ENCODE results near the gene GTF3C1.

The GTF3C1 gene

DNA sequence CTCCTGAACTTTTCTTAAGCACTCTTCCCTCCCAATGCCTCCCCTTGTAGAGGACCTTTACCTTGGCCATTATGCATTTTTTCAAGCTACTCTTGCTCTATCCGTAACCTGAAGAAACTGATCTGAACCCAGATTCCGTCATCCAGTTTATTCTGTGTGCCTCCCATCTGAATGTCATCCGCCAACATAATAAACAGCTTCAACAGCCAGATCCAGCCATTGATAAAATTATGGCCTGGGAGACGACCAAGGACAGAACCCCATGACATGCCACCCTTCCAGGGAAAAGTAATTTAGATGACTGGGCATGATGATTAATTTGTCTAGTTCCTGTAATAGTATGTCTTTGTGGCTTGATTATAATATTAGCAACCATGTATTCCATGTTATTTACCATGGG is 42.1 kb upstream of the GTF3C1 start:
- TF ChIP-seq EZH2 (optimal IDR thresholded peaks at IDR 0.05; ENCODE audit: low read depth, low read length) (no peak), CTCF (IDR thresholded peaks at IDR 0.05; ENCODE audit: low read length) (no peak), EZH2phosphoT487 (IDR thresholded peaks at IDR 0.05; ENCODE audit: low read length) (no peak)
- no peak overlapping the region for H2AFZ ChIP-seq (ENCODE audit: low read length)
- no peaks in the 10 kb centered on the region for H3K4me1 ChIP-seq (ENCODE audit: low read length)
- H3F3A ChIP-seq (ENCODE audit: insufficient read depth, low read length): no peaks in the 10 kb centered on the region
- no peaks in the 10 kb centered on the region for H3K36me3 ChIP-seq (replicated peaks; ENCODE audit: insufficient read depth, low read length)
- no peak overlapping the region for H3K9ac ChIP-seq (ENCODE audit: low read length)
- no peaks in the 10 kb centered on the region for H3K9me3 ChIP-seq (replicated peaks; ENCODE audit: insufficient read depth, low read length)
- no peak for DNase-seq
- no peak overlapping the region for H3K27ac ChIP-seq (ENCODE audit: low read length)
- no peak overlapping the region for H3K4me3 ChIP-seq (ENCODE audit: low read length)
- no peaks in the 10 kb centered on the region for H3K9me2 ChIP-seq (replicated peaks; ENCODE audit: insufficient read depth, low read length)
- no peaks in the 10 kb centered on the region for H4K20me1 ChIP-seq (ENCODE audit: insufficient read depth, low read length)
- no peaks in the 10 kb centered on the region for H3K79me2 ChIP-seq (ENCODE audit: low read length)
- no peak overlapping the region for H3K4me2 ChIP-seq (ENCODE audit: low read depth, low read length)
- no peaks in the 10 kb centered on the region for H3K27me3 ChIP-seq (replicated peaks; ENCODE audit: insufficient read depth, low read length)

GRCh38 chr16:27588057-27588456 is 38.3 kb upstream of the GTF3C1 start:
- H3K27me3 ChIP-seq (replicated peaks; ENCODE audit: insufficient read depth, low read length): no peaks in the 10 kb centered on the region
- no peaks in the 10 kb centered on the region for H3K79me2 ChIP-seq (ENCODE audit: low read length)
- DNase-seq: no peak
- H4K20me1 ChIP-seq (ENCODE audit: insufficient read depth, low read length): no peaks in the 10 kb centered on the region
- H3K9me2 ChIP-seq (replicated peaks; ENCODE audit: insufficient read depth, low read length): no peaks in the 10 kb centered on the region
- no peaks in the 10 kb centered on the region for H3K36me3 ChIP-seq (replicated peaks; ENCODE audit: insufficient read depth, low read length)
- no peak overlapping the region for H2AFZ ChIP-seq (ENCODE audit: low read length)
- no peaks in the 10 kb centered on the region for H3K4me1 ChIP-seq (ENCODE audit: low read length)
- H3K9me3 ChIP-seq (replicated peaks; ENCODE audit: insufficient read depth, low read length): no peaks in the 10 kb centered on the region
- no peak overlapping the region for H3K27ac ChIP-seq (ENCODE audit: low read length)
- H3K4me3 ChIP-seq (ENCODE audit: low read length): no peak overlapping the region
- H3K4me2 ChIP-seq (ENCODE audit: low read depth, low read length): no peak overlapping the region
- no peaks in the 10 kb centered on the region for H3F3A ChIP-seq (ENCODE audit: insufficient read depth, low read length)
- no peak overlapping the region for H3K9ac ChIP-seq (ENCODE audit: low read length)
- TF ChIP-seq CTCF (IDR thresholded peaks at IDR 0.05; ENCODE audit: low read length) (no peak), EZH2 (optimal IDR thresholded peaks at IDR 0.05; ENCODE audit: low read depth, low read length) (no peak), EZH2phosphoT487 (IDR thresholded peaks at IDR 0.05; ENCODE audit: low read length) (no peak)

- Histone ChIP-seq H3K36me3 (replicated peaks; ENCODE audit: insufficient read depth, low read length) (no peaks in the 10 kb centered on the region), H3F3A (ENCODE audit: insufficient read depth, low read length) (no peaks in the 10 kb centered on the region), H3K4me2 (ENCODE audit: low read depth, low read length) (no peak overlapping the region), H3K27me3 (replicated peaks; ENCODE audit: insufficient read depth, low read length) (no peaks in the 10 kb centered on the region), H3K27ac (ENCODE audit: low read length) (no peak overlapping the region), H3K9me3 (replicated peaks; ENCODE audit: insufficient read depth, low read length) (no peaks in the 10 kb centered on the region), H4K20me1 (ENCODE audit: insufficient read depth, low read length) (no peaks in the 10 kb centered on the region), H2AFZ (ENCODE audit: low read length) (no peak overlapping the region), H3K79me2 (ENCODE audit: low read length) (no peaks in the 10 kb centered on the region), H3K9ac (ENCODE audit: low read length) (no peak overlapping the region), H3K9me2 (replicated peaks; ENCODE audit: insufficient read depth, low read length) (no peaks in the 10 kb centered on the region), H3K4me3 (ENCODE audit: low read length) (no peak overlapping the region), H3K4me1 (ENCODE audit: low read length) (no peaks in the 10 kb centered on the region)
- TF ChIP-seq EZH2phosphoT487 (IDR thresholded peaks at IDR 0.05; ENCODE audit: low read length): no peak
- TF ChIP-seq EZH2 (optimal IDR thresholded peaks at IDR 0.05; ENCODE audit: low read depth, low read length): no peak
- no peak for TF ChIP-seq CTCF (IDR thresholded peaks at IDR 0.05; ENCODE audit: low read length)
- DNase-seq: no peak
These were observed 37.0 kb upstream of the GTF3C1 start for GRCh38 chr16:27586711-27587110.

Measured in MM.1S (cell line).